Stimulated activated CD8-positive, alpha-beta memory T cell treated with anti-CD3 and anti-CD28 coated beads, Interleukin-4, amount 100 ng/mL, for 48 hours (primary cell): Measurements from ENCODE around the gene CD274.
"Not testable (repeated sequence)": the region's sequence is repeated elsewhere in the genome, so short reads cannot be mapped to it uniquely, and the experiment has no call there.

ENCODE experiments used
- DNase-seq: peaks from one replicate; pipeline ENCODE4 v3.0.0-alpha.2; 2020

Gene CD274

DNA sequence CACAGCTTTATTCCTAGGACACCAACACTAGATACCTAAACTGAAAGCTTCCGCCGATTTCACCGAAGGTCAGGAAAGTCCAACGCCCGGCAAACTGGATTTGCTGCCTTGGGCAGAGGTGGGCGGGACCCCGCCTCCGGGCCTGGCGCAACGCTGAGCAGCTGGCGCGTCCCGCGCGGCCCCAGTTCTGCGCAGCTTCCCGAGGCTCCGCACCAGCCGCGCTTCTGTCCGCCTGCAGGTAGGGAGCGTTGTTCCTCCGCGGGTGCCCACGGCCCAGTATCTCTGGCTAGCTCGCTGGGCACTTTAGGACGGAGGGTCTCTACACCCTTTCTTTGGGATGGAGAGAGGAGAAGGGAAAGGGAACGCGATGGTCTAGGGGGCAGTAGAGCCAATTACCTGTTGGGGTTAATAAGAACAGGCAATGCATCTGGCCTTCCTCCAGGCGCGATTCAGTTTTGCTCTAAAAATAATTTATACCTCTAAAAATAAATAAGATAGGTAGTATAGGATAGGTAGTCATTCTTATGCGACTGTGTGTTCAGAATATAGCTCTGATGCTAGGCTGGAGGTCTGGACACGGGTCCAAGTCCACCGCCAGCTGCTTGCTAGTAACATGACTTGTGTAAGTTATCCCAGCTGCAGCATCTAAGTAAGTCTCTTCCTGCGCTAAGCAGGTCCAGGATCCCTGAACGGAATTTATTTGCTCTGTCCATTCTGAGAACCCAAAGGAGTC, at the start of gene CD274:
Gene CD274, plus strand, starts transcription at position 184 of the 733 bp plus-strand sequence. CDS start 5,572 bp downstream, outside the sequence.
- DNase-seq, result peak; percentile 90

DNA sequence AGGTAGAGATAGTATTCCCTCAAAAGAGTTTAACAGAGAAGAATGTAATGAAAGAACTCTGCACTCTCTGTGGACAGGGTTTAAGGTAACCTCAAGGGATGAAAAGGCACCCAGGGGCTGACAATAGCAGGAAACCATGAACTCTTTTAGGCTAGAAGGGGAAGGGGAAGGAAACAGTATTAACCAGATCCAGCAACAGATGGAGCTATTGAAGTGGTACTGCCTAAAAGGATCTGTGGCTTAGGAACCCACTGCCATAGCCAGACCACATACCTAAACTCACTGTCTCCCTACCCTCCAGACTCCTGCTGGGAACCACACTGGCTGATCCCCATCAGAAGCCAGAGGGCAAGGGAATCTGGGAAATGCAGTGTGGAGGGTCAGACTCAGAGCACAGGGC, 48.1 kb upstream of the CD274 start:
- DNase-seq, result no peak

DNA sequence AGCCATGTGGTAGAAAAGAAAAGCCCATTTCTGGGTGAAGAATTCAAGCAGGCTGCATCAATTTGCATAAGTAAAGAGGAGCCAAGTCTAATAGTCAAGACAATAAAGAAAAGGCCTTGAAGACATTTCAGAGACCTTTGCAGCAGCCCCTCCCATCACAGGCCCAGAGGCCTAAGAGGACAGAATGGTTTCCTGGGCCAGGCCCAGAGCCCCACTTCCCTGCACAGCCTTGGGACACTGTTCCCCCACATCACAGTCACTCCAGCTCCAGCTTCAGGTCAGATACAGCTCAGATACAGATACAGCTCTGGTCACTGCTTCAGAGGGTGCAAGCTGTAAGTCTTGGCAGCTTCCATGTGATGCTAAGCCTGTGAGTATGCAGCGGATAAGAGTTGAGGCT, 41.7 kb upstream of the CD274 start:
- DNase-seq, result no peak

DNA sequence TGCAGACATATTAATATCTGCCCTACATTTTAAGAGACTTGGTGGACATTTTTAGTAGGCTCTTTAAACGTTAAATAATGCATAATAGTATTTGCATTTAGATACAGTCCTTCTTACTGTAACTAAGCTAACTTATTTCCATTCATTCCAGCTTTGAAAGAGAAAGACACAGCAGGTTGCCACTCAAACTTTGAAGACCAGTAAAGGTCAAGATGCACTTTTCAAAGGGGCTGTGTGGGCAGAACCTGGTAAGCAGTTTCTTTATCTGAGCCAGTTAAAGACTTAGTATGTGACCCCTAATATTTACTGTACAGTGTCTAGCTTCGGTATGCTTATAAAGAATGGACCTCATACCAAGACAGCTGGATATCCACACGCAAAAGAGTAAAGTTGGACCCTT, 33.4 kb upstream of the CD274 start:
- no peak for DNase-seq

DNA sequence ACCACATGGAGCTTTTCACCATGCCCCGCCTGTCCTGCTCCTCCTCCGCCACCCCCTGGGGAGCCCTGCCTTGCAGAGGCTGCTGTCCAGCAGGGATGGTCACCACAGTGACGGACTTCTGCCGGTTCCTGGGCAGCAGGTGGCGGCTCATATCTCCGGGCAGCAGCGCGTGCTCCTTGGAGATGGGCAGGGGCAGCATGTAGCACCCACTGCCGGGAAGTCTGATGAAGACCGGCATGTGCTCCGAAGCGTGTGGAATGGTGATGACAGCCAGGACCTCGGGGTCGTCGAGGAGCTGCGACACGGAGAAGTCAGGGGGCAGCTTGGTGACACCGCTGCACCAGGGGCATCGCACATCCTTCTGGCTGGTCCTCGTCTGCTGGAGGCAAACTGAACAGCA, 31.9 kb upstream of the CD274 start:
- no peak for DNase-seq

DNA sequence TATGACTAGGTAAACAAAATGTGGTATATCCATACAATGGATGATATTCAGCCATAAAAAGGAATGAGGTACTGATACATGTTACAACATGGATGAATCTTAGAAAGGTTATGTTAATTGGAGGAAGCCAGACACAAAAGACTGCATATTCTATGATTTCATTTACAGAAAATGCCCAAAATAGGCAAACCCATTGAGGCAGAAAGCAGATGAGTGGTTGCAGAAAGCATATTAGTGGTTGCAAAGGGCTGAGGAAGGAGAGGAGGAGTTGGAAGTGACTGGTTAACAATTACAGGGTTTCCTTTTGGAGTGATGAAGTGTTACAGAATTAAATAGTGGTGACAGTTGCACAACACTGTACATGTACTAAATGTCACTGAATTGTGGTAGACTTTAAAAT, 30.4 kb upstream of the CD274 start:
- DNase-seq, result no peak

DNA sequence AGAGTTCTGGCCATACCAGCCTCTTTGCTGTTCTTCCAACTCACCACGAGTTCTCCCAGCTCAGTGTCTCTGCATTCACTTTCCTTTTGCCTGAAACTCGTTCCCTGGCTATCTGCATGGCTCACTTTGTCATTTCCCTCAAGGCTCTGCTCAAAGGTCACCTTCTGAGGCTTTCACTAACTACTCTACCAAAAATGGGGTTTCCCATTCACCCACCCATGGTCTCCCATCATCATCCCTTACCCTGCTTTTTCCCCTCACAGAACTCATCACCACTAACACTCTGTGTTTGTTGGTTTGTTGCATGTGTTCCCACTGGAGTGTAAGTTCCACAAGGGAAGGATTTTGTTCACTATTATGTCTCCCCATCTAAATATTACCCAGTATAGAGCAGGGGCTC, 29.2 kb upstream of the CD274 start:
- no peak for DNase-seq

DNA sequence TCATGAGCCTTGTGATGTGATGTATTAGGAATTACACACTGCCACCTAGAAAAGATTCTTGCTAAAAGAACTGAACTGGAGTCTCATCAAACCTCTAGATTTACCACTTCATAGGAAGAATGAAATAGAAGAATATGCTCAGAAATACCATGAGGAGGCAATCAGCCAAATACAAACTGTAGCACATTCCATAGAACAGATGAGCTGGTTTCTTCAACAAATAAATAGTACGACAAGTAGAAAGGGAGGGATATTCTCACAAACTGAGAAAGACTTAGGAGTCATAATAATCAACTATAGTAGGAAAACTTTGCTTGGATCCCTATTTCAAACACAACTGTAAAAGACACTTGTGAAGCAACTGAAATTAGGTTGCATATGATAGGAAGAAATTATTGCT, 28.1 kb upstream of the CD274 start:
- DNase-seq, result no peak

DNA sequence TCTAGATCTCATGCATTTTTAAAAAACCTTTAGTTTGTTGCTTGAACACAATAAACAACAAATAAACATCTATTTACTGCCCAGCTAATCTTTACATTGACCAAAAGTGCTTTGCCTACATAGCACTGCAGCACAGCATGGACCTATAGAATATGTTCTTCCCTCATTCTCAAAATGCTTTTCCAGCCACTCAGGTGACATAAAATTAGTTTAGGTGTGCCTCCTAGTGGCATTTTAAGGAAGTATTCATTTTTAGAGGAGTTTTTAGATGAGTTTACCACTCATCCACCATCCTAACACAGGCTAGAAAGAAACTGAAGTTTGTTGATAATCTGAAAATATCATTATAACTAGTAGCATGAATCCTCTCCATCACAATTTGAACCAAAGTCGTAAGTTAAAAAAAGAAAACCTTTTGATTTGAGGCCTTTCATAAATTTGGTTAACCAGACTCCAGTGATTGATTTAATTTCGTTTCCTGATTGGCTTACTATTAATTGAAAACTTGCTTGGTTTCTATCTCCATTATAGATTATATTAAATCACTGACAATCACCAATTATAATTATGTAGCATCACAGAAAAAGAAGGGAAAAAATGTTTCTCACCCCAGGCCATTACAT, 25.2 kb upstream of the CD274 start:
- DNase-seq, result no peak

DNA sequence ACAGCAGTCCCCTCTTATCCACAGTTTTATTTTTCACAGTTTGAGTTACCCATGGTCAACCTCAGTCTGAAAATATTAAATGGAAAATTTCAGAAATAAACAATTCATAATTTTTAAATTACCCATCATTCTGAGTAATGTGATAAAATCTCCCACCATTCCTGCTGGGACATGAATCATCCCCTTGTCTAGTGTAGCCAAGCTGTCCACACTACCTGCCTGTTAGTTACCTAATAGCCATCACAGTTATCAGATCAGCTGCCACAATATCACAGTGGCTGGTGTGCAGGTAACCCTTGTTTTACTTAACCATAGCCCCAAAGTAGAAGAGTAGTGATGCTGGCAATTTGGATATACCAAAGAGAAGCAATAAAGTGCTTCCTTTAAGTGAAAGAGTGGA, 23.3 kb upstream of the CD274 start:
- no peak for DNase-seq

DNA sequence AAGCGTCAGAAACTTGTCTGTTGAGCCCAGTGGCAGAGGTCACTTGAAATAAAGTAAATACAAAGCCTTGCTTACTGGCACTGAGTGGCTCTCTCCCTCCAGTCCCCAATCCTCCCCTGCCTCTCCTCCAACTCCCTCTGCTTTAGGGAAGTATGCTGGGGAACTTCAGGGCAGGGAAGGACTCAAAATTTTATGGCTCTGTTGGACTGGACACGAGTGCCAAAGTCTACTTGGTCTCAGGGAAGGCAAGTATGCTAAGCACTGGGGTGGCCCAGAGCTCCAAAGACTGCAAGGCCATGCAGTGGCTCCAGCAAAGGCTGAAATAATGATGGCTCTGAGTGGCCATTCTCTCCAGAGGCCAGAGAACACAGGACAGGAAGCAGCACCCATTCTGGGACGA, 22.2 kb upstream of the CD274 start:
- no peak for DNase-seq

DNA sequence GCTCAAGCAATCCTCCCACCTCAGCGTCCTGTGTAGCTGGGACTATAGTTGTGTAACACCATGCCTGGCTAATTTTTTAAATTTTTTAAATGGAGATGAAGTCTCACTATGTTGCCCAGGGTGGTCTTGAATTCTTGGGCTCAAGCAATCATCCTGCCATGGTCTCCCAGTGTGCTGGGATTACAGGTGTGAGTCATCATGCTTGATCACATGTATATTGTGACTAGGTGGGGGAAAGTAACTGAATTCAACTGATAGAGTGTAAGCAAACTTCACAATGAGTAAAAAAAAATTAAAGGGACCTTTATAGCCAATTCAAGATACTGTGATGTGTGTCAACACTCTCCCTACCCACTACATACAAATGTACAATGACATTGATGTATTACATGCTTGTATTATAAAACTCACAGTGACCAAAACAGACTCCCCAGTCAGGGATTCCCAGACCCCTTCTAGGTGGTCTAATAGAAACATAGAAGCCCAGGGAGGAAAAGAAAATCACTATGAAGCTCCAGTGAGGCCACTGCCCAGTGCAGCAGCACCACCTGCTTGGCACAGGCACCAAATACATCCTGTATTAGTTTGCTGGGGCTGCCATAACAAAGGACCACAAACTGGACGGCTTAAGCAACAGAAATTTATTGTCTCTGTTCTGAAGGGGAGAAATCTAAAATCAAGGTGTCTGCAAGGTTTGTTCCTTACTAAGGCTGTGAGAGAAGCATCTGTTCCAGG, 21.4 kb upstream of the CD274 start:
- DNase-seq, result no peak

DNA sequence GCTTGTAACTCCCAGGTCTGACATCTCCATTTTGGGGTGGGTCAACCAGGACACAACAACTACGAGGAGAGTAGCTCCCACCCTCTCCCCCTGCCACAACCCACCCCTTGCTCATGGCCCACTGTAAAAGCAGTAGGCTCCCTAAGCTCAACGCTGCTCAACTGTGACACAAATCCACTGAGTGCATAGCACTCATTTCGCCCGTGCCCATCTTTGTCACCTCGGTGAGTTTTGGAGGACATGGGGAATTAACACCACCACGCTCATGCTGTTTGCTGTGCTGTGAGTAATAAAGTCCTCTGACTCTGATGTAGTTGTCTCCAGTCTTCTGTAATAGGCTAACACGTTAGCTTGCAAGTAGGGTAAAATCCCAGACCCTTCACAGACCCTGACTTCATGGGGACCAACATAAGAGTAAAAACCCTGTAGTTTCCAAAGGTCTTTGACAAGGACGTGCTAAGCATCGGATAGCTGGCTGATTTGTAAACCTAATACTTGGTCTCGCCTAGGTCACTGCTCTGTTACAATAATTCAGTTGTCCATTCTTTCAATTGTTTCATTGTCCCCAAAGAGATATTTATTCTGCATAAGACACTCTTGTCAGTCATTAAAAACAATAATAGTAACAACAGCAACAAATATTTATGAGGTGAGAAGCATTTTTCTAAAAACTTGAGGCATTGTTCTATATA, 20.3 kb upstream of the CD274 start:
- no peak for DNase-seq

DNA sequence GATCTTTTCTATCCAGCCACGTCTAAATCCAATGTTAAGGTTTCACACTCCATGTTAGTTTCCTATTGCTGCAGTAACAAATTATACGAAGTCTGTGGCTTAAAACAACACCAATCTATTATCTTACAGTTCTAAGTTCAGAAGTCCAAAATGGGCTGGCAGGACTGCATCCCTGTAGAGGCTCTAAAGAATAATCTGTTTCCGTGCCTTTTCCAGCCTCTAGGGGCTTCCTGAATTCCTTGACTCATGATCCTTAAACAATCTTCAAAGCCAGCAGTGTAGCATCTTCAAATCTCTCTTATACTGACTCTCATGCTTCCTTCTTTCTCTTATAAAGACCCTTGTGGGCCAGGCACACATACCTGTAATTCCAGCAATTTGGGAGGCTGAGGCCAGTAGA, 19.4 kb upstream of the CD274 start:
- no peak for DNase-seq

DNA sequence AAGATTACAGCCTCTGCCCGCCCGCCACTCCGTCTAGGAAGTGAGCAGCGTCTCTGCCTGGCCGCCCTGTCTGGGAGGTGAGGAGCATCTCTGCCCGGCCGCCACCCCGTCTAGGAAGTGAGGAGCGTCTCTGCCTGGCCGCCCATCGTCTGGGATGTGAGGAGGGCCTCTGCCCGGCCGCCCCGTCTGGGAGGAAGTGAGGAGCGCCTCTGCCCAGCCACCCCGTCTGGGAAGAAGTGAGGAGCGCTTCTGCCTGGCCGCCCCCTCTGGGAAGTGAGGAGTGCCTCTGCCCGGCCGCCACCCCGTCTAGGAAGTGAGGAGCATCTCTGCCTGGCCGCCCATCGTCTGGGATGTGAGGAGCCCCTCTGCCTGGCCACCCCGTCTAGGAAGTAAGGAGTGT, 17.5 kb upstream of the CD274 start:
- not testable (repeated sequence) for DNase-seq

DNA sequence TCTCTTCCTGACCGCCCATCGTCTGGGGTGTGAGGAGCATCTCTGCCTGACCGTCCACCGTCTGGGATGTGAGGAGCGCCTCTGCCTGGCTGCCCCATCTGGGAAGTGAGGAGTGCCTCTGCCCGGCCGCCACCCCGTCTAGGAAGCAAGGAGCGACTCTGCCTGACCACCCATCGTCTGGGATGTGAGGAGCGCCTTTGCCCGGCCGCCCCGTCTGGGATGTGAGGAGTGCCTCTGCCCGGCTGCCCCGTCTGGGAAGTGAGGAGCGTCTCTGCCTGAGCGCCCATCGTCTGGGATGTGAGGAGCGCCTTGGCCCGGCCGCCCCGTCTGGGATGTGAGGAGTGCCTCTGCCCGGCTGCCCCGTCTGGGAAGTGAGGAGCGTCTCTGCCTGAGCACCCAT, 17.0 kb upstream of the CD274 start:
- DNase-seq, result not testable (repeated sequence)

DNA sequence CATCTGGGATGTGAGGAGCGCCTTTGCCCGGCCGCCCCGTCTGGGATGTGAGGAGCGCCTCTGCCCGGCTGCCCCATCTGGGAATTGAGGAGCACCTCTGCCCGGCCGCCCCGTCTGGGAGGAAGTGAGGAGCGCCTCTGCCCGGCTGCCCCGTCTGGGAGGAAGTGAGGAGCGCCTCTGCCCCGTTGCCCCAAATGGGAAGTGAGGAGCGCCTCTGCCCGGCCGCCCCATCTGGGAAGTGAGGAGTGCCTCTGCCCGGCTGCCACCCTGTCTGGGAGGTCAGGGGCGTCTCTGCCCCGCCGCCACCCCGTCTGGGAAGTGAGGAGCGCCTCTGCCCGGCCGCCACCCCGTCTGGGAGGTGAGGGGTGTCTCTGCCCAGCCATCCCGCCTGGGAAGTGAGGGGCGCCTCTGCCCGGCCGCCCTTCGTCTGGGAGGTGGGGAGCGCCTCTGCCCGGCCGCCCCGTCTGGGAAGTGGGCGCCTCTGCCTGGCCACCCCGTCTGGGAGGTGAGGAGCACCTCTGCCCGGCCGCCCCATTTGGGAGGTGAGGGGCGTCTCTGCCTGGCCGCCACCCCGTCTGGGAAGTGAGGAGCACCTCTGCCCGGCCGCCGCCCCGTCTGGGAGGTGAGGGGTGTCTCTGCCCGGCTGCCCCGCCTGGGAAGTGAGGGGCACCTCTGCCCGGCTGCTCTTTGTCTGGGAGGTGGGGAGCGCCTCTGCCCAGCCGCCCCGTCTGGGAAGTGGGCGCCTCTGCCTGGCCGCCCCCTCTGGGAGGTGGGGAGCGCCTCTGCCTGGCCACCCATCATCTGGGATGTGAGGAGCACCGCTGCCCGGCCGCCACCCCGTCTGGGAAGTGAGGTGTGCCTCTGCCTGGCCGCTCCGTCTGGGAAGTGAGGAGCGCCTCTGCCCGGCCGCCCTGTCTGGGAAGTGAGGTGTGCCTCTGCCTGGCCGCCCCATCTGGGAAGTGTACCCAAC, 16.2 kb upstream of the CD274 start:
- DNase-seq, result not testable (repeated sequence)

DNA sequence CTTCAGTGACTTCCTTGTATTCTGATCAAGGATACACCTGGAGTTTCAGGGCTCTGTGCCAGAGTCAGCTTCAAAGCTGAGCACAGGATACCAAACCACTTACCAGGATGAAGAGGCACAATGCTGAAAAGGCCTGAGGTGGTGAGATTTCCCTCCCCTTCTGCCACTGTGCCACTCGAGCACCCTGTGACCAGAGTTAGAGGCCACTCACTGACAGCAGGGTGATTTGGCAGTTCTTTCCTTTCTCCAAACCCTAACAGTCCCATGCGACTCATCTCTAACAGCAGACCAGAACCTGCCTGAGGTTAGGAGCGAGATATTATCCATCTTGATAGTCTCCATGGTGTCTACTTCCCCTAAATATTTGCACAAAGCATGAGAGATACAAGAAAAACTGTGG, 14.4 kb upstream of the CD274 start:
- DNase-seq, result no peak

DNA sequence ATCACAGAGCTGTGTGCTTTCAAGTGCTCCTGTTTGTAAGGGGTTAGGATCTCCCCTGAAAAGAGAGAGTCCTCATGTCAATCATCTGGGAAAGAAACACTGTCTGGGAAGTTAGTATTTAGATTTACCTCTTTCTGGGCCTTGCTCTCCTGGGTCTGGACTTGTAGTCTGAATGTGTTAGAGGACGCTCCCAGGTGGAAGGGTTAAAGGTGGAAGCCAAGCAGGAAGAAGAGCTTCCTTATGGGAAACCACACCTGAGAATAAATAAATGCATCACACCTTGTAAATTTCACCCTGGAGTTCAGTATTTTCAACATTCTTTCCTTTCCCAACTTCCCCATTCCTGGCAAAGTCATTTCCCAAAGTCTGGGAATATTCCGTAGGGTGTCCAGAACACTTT, 13.9 kb upstream of the CD274 start:
- no peak for DNase-seq

DNA sequence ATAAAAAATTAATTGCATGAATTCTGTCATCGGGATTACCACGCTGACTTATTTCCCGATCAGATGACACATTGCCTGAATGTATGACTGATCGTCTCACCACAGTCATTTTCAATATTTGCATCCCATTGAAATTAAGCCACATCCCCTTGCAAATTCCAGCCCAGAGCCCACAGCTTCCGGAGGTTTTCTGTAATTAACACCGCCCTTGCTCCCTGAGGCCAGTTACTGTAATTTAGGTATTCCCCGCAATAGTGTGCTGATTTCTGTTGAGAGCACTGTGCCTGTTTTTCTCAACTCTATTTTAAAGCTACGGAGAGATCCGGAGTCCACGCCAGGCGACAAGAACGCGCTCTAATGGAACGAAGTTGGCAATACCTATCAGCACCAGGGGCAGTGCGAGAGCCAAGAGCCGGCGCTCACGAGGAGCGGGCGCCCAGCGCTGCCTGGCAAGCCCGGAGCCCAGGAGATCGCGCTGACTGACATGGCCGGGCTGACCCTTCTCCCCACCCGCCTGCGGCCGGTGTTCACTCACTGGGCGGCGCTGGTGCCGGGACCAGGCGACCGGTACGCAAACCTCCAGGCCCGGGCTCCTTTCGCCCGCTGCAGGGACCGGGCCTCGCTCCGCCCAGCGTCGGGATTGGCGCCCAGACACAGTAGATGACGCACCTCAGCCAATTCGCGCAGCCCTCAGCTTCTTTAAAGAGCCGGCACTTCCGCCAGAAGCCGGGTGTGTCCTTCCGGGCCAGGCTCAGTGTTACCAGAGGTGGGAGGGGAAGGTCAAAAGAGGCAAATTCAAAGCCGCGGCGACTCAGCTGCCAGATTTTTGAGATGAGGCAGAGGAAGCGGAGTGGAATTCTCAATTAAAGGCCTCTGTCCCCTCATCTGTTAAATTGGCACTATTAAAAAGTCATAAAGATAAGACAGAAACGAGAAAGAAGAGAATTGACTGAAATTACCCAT, 12.8 kb upstream of the CD274 start, which contains the start of gene PLGRKT:
Gene PLGRKT, minus strand, starts transcription at position 672 of the 963 bp plus-strand sequence. CDS start 5,948 bp downstream, outside the sequence.
- DNase-seq, result peak; percentile 91
